ENCODE data around the gene ZSCAN30. TPM values are rescaled to one million over a fixed set of nuclear protein-coding genes. Genes with fewer than 3 reads are reported as not detected.

ZSCAN30 gene
- polyA plus RNA-seq, 1 donor from 2014 or later = 30.6 TPM

DNA sequence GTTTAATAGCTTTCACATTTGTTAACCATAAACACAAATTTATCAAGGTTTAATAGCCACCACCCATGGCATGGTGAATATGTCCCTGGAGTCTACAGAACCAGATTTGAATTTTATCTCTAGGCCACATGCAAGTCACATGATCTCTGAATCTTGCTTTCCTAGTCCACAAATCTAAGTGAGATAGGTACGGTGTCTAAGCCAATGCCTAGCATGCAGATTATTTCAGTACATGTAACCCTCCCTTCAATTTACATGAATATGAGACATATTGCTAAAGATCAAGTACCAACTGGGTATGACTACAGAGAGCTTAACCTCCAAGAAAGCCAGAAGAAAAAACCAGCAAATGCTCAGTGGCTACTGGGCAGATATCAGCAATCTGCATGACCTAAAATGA lies 44.2 kb upstream of the ZSCAN30 start:
- Histone ChIP-seq H3K4me2 (ENCODE audit: low read length) (no peak overlapping the region), H3K9ac (ENCODE audit: low read length) (no peak overlapping the region), H3K4me3 (ENCODE audit: low read length) (no peak overlapping the region), H3K9me2 (ENCODE audit: insufficient read depth, low read length) (no peaks in the 10 kb centered on the region), H3F3A (ENCODE audit: insufficient read depth, low read length, poor library complexity, severe bottlenecking) (no peaks in the 10 kb centered on the region), H3K27ac (ENCODE audit: low read length) (no peak overlapping the region), H3K36me3 (ENCODE audit: insufficient read depth, low read length) (peaks cover 15% of the 10 kb centered on the region), H3K79me2 (replicated peaks; ENCODE audit: insufficient read depth, low read length) (peaks cover 14% of the 10 kb centered on the region), H2AFZ (ENCODE audit: low read depth, low read length) (no peak overlapping the region), H4K20me1 (ENCODE audit: insufficient read depth) (peaks cover 4% of the 10 kb centered on the region), H3K9me3 (ENCODE audit: low read length) (no peaks in the 10 kb centered on the region), H3K27me3 (ENCODE audit: insufficient read depth, low read depth, low read length) (no peaks in the 10 kb centered on the region)
- TF ChIP-seq POLR2AphosphoS5 (IDR thresholded peaks at IDR 0.05) (no peak), SMC3 (conservative IDR thresholded peaks at IDR 0.05; ENCODE audit: poor library complexity) (no peak)

DNA sequence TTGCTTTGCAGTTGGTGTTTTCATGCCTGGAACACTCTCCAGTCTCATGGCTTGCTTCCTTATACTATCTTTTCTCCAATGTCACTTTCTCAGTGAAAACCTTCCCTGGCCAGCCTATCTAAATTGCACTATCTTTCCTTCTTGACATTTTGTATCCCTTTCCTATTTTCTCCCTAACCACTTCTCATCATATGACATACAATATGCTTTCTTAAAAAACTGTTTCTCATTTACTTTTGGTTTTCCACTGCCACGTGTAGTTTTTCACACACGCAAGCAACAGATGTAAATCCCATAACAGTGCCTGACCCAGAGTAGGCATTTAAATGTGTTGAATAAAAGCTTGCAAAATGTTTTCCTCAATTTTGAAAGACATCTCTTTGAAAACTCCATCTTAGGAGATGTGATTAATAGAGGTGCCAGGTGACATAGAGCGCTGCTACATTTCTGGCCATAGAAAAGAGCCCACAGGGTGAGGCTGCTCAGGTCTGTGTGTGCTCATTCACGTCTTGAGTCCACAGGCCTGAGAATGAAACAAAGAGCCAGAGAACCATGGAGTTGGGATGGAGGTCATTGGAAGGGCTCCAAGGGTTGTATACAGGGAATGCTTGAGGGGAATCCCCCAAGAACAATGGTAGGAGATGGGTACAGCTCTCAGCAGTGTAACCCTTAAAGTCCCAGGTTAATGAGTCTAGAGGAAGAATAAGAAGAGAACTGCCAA lies 41.5 kb upstream of the ZSCAN30 start:
- TF ChIP-seq POLR2AphosphoS5 (IDR thresholded peaks at IDR 0.05) (no peak), SMC3 (conservative IDR thresholded peaks at IDR 0.05; ENCODE audit: poor library complexity) (no peak), RAD21 (conservative IDR thresholded peaks at IDR 0.05) (no peak), EP300 (conservative IDR thresholded peaks at IDR 0.05; ENCODE audit: poor library complexity, severe bottlenecking) (no peak), MXI1 (conservative IDR thresholded peaks at IDR 0.05; ENCODE audit: poor library complexity, severe bottlenecking) (no peak), TAF1 (IDR thresholded peaks at IDR 0.05; ENCODE audit: low read depth) (no peak), EZH2 (IDR thresholded peaks at IDR 0.05; ENCODE audit: borderline replicate concordance, insufficient read depth, low read length, poor library complexity, severe bottlenecking) (no peak)
- TF ChIP-seq, protein P1, sequence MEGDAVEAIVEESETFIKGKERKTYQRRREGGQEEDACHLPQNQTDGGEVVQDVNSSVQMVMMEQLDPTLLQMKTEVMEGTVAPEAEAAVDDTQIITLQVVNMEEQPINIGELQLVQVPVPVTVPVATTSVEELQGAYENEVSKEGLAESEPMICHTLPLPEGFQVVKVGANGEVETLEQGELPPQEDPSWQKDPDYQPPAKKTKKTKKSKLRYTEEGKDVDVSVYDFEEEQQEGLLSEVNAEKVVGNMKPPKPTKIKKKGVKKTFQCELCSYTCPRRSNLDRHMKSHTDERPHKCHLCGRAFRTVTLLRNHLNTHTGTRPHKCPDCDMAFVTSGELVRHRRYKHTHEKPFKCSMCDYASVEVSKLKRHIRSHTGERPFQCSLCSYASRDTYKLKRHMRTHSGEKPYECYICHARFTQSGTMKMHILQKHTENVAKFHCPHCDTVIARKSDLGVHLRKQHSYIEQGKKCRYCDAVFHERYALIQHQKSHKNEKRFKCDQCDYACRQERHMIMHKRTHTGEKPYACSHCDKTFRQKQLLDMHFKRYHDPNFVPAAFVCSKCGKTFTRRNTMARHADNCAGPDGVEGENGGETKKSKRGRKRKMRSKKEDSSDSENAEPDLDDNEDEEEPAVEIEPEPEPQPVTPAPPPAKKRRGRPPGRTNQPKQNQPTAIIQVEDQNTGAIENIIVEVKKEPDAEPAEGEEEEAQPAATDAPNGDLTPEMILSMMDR (IDR thresholded peaks at IDR 0.05; ENCODE audit: poor library complexity, severe bottlenecking) = no peak
- TF ChIP-seq, protein P2, sequence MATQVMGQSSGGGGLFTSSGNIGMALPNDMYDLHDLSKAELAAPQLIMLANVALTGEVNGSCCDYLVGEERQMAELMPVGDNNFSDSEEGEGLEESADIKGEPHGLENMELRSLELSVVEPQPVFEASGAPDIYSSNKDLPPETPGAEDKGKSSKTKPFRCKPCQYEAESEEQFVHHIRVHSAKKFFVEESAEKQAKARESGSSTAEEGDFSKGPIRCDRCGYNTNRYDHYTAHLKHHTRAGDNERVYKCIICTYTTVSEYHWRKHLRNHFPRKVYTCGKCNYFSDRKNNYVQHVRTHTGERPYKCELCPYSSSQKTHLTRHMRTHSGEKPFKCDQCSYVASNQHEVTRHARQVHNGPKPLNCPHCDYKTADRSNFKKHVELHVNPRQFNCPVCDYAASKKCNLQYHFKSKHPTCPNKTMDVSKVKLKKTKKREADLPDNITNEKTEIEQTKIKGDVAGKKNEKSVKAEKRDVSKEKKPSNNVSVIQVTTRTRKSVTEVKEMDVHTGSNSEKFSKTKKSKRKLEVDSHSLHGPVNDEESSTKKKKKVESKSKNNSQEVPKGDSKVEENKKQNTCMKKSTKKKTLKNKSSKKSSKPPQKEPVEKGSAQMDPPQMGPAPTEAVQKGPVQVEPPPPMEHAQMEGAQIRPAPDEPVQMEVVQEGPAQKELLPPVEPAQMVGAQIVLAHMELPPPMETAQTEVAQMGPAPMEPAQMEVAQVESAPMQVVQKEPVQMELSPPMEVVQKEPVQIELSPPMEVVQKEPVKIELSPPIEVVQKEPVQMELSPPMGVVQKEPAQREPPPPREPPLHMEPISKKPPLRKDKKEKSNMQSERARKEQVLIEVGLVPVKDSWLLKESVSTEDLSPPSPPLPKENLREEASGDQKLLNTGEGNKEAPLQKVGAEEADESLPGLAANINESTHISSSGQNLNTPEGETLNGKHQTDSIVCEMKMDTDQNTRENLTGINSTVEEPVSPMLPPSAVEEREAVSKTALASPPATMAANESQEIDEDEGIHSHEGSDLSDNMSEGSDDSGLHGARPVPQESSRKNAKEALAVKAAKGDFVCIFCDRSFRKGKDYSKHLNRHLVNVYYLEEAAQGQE (IDR thresholded peaks at IDR 0.05; ENCODE audit: borderline replicate concordance) = no peak
- Histone ChIP-seq H4K20me1 (ENCODE audit: insufficient read depth) (no peaks in the 10 kb centered on the region), H3K79me2 (replicated peaks; ENCODE audit: insufficient read depth, low read length) (no peaks in the 10 kb centered on the region), H3K36me3 (ENCODE audit: insufficient read depth, low read length) (peaks cover 9% of the 10 kb centered on the region), H3F3A (ENCODE audit: insufficient read depth, low read length, poor library complexity, severe bottlenecking) (no peaks in the 10 kb centered on the region), H2AFZ (ENCODE audit: low read depth, low read length) (no peak overlapping the region), H3K9me3 (ENCODE audit: low read length) (no peaks in the 10 kb centered on the region), H3K4me3 (ENCODE audit: low read length) (no peak overlapping the region), H3K4me2 (ENCODE audit: low read length) (no peak overlapping the region), H3K9ac (ENCODE audit: low read length) (no peak overlapping the region), H3K27ac (ENCODE audit: low read length) (no peak overlapping the region), H3K9me2 (ENCODE audit: insufficient read depth, low read length) (no peaks in the 10 kb centered on the region), H3K27me3 (ENCODE audit: insufficient read depth, low read depth, low read length) (no peaks in the 10 kb centered on the region)

Data from neural cell (in vitro differentiated cells).